Stimulated activated CD8-positive, alpha-beta memory T cell treated with anti-CD3 and anti-CD28 coated beads, Interleukin-12 subunit alpha, Interleukin-12 subunit beta, amount 100 ng/mL, for 4 hours (primary cell): Measurements from ENCODE around the gene UBASH3B.

Experiments used
- DNase-seq: peaks from one replicate; pipeline ENCODE4 v3.0.0-alpha.2; 2020; ENCODE audit warnings: low read depth

Gene UBASH3B

GRCh38 chr11:122681070-122681469 lies 25.5 kb downstream of the UBASH3B start:
- DNase-seq: no peak

GRCh38 chr11:122681735-122682134 lies 26.2 kb downstream of the UBASH3B start:
- DNase-seq: no peak

GRCh38 chr11:122682464-122682863 lies 26.9 kb downstream of the UBASH3B start:
- DNase-seq: no peak

- DNase-seq: no peak
These were observed 29.5 kb downstream of the UBASH3B start for GRCh38 chr11:122685041-122685440.

GRCh38 chr11:122686111-122686510 lies 30.6 kb downstream of the UBASH3B start:
- no peak for DNase-seq

- no peak for DNase-seq
These were observed 34.9 kb downstream of the UBASH3B start for GRCh38 chr11:122690384-122690783.

- DNase-seq: no peak
These were observed 35.5 kb downstream of the UBASH3B start for GRCh38 chr11:122690801-122691548.

GRCh38 chr11:122691549-122692150 lies 36.1 kb downstream of the UBASH3B start:
- no peak for DNase-seq

GRCh38 chr11:122692444-122692843 lies 36.9 kb downstream of the UBASH3B start:
- no peak for DNase-seq

GRCh38 chr11:122695076-122695615 lies 39.6 kb downstream of the UBASH3B start:
- DNase-seq: no peak

GRCh38 chr11:122696662-122697061 lies 41.1 kb downstream of the UBASH3B start:
- DNase-seq: peak; percentile 44

GRCh38 chr11:122697636-122698167 lies 42.2 kb downstream of the UBASH3B start:
- no peak for DNase-seq

- DNase-seq: no peak
These were observed 42.9 kb downstream of the UBASH3B start for GRCh38 chr11:122698392-122698791.

- no peak for DNase-seq
These were observed 45.1 kb downstream of the UBASH3B start for GRCh38 chr11:122700666-122701065.

- DNase-seq: no peak
These were observed 45.6 kb downstream of the UBASH3B start for GRCh38 chr11:122701143-122701542.

GRCh38 chr11:122703541-122704272 lies 48.2 kb downstream of the UBASH3B start:
- no peak for DNase-seq

GRCh38 chr11:122705396-122705795 lies 49.9 kb downstream of the UBASH3B start:
- DNase-seq: no peak

GRCh38 chr11:122706291-122707088 lies 51.0 kb downstream of the UBASH3B start:
- no peak for DNase-seq

- DNase-seq: no peak
These were observed 51.6 kb downstream of the UBASH3B start for GRCh38 chr11:122707111-122707510.

GRCh38 chr11:122707901-122708300 lies 52.4 kb downstream of the UBASH3B start:
- DNase-seq: no peak

GRCh38 chr11:122709039-122709760 lies 53.7 kb downstream of the UBASH3B start:
- DNase-seq: no peak
